HCT116 (cell line): Measurements from ENCODE around the gene CIC. TPM values are rescaled to one million over a fixed set of nuclear protein-coding genes. Genes with fewer than 3 reads are reported as not detected.

ENCODE experiments used
- ATAC-seq: fragments of 200-7000 bp; cut with Tn5 transposase; 2 replicates; pipeline ENCODE4 v1.9.1; 2020; ENCODE audit warnings: mild to moderate bottlenecking, moderate library complexity
- BruUV-seq: library from RNA; stranded (reverse); fragments of 400-500 nt; replicated peaks from 2 replicates; lab custom pipeline; 2021; lab: Mats Ljungman, UMichigan
- CTCF ChIA-PET: fragments of 300-600 bp; sonication (Branson Sonifier 250); formaldehyde crosslinking; loops from one replicate; lab custom pipeline; 2021; ENCODE audit warnings: antibody characterized with exemption; lab: Charles Lee
- POLR2A ChIA-PET: fragments of 300-600, 350-600 bp; sonication (Branson Sonifier 250); formaldehyde crosslinking; loops from one replicate; lab custom pipeline; 2021; ENCODE audit warnings: antibody characterized with exemption; lab: Charles Lee
- RAD21 ChIA-PET, 2 experiments: fragments of 300-600 bp; sonication (Branson Sonifier 250); formaldehyde crosslinking; loops; one replicate each; lab custom pipeline; 2023; ENCODE audit warnings: low total read pairs in 2 of 2; ENCODE audit not compliant: uncharacterized antibody in 2 of 2, unreplicated experiment in 2 of 2, low non-redundant PET in 1 of 2; lab: Charles Lee
- DNase-seq: peaks from one replicate; pipeline ENCODE4 v3.0.0-alpha.2; 2010; ENCODE audit warnings: low read depth, low spot score
- H2AFZ ChIP-seq: fragments of 200-600 bp; shearing (Covaris generic), sonication (generic); 2 replicates; pipeline ENCODE4 v1.6.1; 2017; ENCODE audit warnings: low read depth, mixed run types, mixed read lengths, antibody characterized with exemption, low read length; ENCODE audit not compliant: poor library complexity, severe bottlenecking
- H3K27ac ChIP-seq: 2 replicates; pipeline ENCODE4 v1.5.1; 2012; ENCODE audit warnings: low read depth, low read length
- H3K27me3 ChIP-seq: fragments of 200-600 bp; sonication (generic); 2 replicates; pipeline ENCODE4 v1.6.1; 2016; ENCODE audit warnings: mixed run types, low read length, mixed read lengths; ENCODE audit not compliant: insufficient read depth
- H3K36me3 ChIP-seq, 2 experiments: fragments of 200-500 bp in 1 of 2; fragments of 200-600 bp in 1 of 2; sonication (Bioruptor generic) in 1 of 2; sonication (generic) in 1 of 2; 2 replicates each; pipeline versions ENCODE4 v1.5.1 to v1.6.1; 2014 to 2016; ENCODE audit warnings: low read length in 2 of 2, inconsistent platforms in 1 of 2, mixed read lengths in 1 of 2, mixed run types in 1 of 2; ENCODE audit not compliant: insufficient read depth in 2 of 2, control insufficient read depth in 1 of 2
- H3K4me1 ChIP-seq, 2 experiments: fragments of 200-600 bp in 1 of 2; sonication (generic) in 1 of 2; 2 replicates each; pipeline versions ENCODE4 v1.5.1 to v1.6.1; 2012 to 2017; ENCODE audit warnings: low read length in 2 of 2, inconsistent platforms in 1 of 2, mild to moderate bottlenecking in 1 of 2, mixed read lengths in 1 of 2, mixed run types in 1 of 2, moderate library complexity in 1 of 2; ENCODE audit not compliant: insufficient read depth in 2 of 2, control insufficient read depth in 1 of 2
- H3K4me2 ChIP-seq: fragments of 200-600 bp; sonication (generic); 2 replicates; pipeline ENCODE4 v1.6.1; 2017; ENCODE audit warnings: mixed run types, low read length, mixed read lengths
- H3K4me3 ChIP-seq, 2 experiments: fragments of 200-600 bp in 1 of 2; sonication (generic) in 1 of 2; replicated peaks in 1 of 2; 2 replicates each; pipeline ENCODE4 v1.5.1; 2011 to 2016; ENCODE audit warnings: low read length in 2 of 2, control low read depth in 1 of 2, low read depth in 1 of 2, mild to moderate bottlenecking in 1 of 2, mixed read lengths in 1 of 2, mixed run types in 1 of 2
- H3K79me2 ChIP-seq: fragments of 200-600 bp; sonication (generic); 2 replicates; pipeline ENCODE4 v1.6.1; 2017; ENCODE audit warnings: mild to moderate bottlenecking, mixed run types, low read length, moderate library complexity, mixed read lengths; ENCODE audit not compliant: insufficient read depth
- H3K9ac ChIP-seq: fragments of 200-600 bp; sonication (generic); 2 replicates; pipeline ENCODE4 v1.6.1; 2016; ENCODE audit warnings: low read length, mixed read lengths
- H3K9me2 ChIP-seq: fragments of 200-600 bp; sonication (generic), shearing (Covaris generic); 2 replicates; pipeline ENCODE4 v1.6.1; 2017; ENCODE audit warnings: mixed run types, mild to moderate bottlenecking, moderate library complexity; ENCODE audit not compliant: insufficient read depth
- H3K9me3 ChIP-seq, 2 experiments: fragments of 200-500 bp in 1 of 2; fragments of 200-600 bp in 1 of 2; sonication (Bioruptor generic) in 1 of 2; sonication (generic) in 1 of 2; 2 replicates each; pipeline ENCODE4 v1.6.1; 2014 to 2017; ENCODE audit warnings: low read length in 2 of 2, mixed read lengths in 2 of 2, inconsistent platforms in 1 of 2, low read depth in 1 of 2, mild to moderate bottlenecking in 1 of 2, mixed run types in 1 of 2, moderate library complexity in 1 of 2; ENCODE audit not compliant: control insufficient read depth in 1 of 2, insufficient read depth in 1 of 2
- H4K20me1 ChIP-seq: fragments of 200-600 bp; sonication (generic), shearing (Covaris generic); 2 replicates; pipeline ENCODE4 v1.6.1; 2017; ENCODE audit warnings: mixed run types, mild to moderate bottlenecking, moderate library complexity; ENCODE audit not compliant: insufficient read depth
- ATF3 ChIP-seq: IDR thresholded peaks from 2 replicates; pipeline ENCODE4 v1.6.1; 2012
- CBX3 ChIP-seq: IDR thresholded peaks from 2 replicates; pipeline ENCODE4 v1.6.1; 2012; ENCODE audit warnings: low read depth
- CEBPB ChIP-seq: IDR thresholded peaks from 2 replicates; pipeline ENCODE4 v1.6.1; 2012; ENCODE audit warnings: low read depth
- EZH2 ChIP-seq: fragments of 200-600 bp; sonication (generic); IDR thresholded peaks from 2 replicates; pipeline ENCODE4 v1.6.1; 2017; ENCODE audit warnings: antibody characterized with exemption, mixed run types
- EZH2phosphoT487 ChIP-seq: fragments of 200-600 bp; IDR thresholded peaks from 2 replicates; pipeline ENCODE4 v1.6.1; 2018; ENCODE audit warnings: antibody characterized with exemption, borderline replicate concordance
- FOSL1 ChIP-seq: IDR thresholded peaks from 2 replicates; pipeline ENCODE4 v1.6.1; 2012; ENCODE audit warnings: low read depth
- MAX ChIP-seq: IDR thresholded peaks from 2 replicates; pipeline ENCODE4 v1.6.1; 2012
- POLR2A ChIP-seq: IDR thresholded peaks from 2 replicates; pipeline ENCODE4 v1.7.0; 2011; ENCODE audit warnings: borderline replicate concordance; ENCODE audit not compliant: insufficient read depth, insufficient read length; ENCODE audit errors: extremely low read depth
- POLR2AphosphoS5 ChIP-seq: IDR thresholded peaks from 2 replicates; pipeline ENCODE4 v1.6.1; 2011; ENCODE audit warnings: mild to moderate bottlenecking, low read depth, low read length, moderate library complexity
- RAD21 ChIP-seq: IDR thresholded peaks from 2 replicates; pipeline ENCODE4 v1.6.1; 2012; ENCODE audit warnings: low read depth, mild to moderate bottlenecking
- REST ChIP-seq: IDR thresholded peaks from 2 replicates; pipeline ENCODE4 v1.6.1; 2012; ENCODE audit warnings: low read depth
- SP1 ChIP-seq: IDR thresholded peaks from 2 replicates; pipeline ENCODE4 v1.6.1; 2012; ENCODE audit warnings: low read depth
- SRF ChIP-seq: IDR thresholded peaks from 2 replicates; pipeline ENCODE4 v1.6.1; 2012; ENCODE audit warnings: low read depth
- TCF7L2 ChIP-seq: IDR thresholded peaks from 2 replicates; pipeline ENCODE4 v1.7.0; 2011; ENCODE audit warnings: borderline replicate concordance, inconsistent platforms; ENCODE audit not compliant: insufficient read depth, insufficient read length; ENCODE audit errors: extremely low read depth
- YY1 ChIP-seq: IDR thresholded peaks from 2 replicates; pipeline ENCODE4 v1.6.1; 2011; ENCODE audit warnings: low read length, low read depth, moderate library complexity, mild to moderate bottlenecking; ENCODE audit not compliant: insufficient replicate concordance; ENCODE audit errors: extremely low read depth
- intact Hi-C: fragments of 100-400 bp; cut with micrococcal nuclease; formaldehyde crosslinking; loops from 2 replicates; pipeline ENCODE4 v1.10.0; 2022
- total RNA-seq: library from RNA; stranded (reverse); gene quantifications from one replicate; pipeline ENCODE4 v1.2.1, GENCODE V29; 2021; ENCODE audit not compliant: unreplicated experiment

The CIC gene
- total RNA-seq, 1 experiment from 2014 or later = 52.0 TPM

- ChIA-PET RAD21 (no interaction called here), CTCF (no interaction called here)
- Histone ChIP-seq H3K9ac (no peak overlapping the region), H3K79me2 (peaks cover 48% of the 10 kb centered on the region), H4K20me1 (no peaks in the 10 kb centered on the region), H3K4me3 (no peak overlapping the region), H3K9me2 (no peaks in the 10 kb centered on the region), H3K27me3 (no peaks in the 10 kb centered on the region)
- intact Hi-C loops = no loop called here
- no TSS peak for BruUV-seq
- TF ChIP-seq POLR2A = no peak
- TF ChIP-seq SRF = no peak
- no peak for TF ChIP-seq RAD21
- no peak for TF ChIP-seq CBX3
- TF ChIP-seq ATF3 = no peak
- no peak for TF ChIP-seq CEBPB
- no peak for TF ChIP-seq MAX
- TF ChIP-seq TCF7L2 = no peak
- no peak for TF ChIP-seq SP1
- TF ChIP-seq YY1 = no peak
- TF ChIP-seq EZH2phosphoT487 = no peak
- TF ChIP-seq EZH2 = no peak
- no peak for TF ChIP-seq POLR2AphosphoS5
- no peak for TF ChIP-seq FOSL1
- TF ChIP-seq REST = no peak
- TF ChIP-seq, all 23 proteins: peak for 0
- DNase-seq (no peak), ATAC-seq (no peak)
- no peaks in the 10 kb centered on the region for H3K9me3 ChIP-seq
- H3K4me2 ChIP-seq = no peak overlapping the region
- POLR2A ChIA-PET = no interaction called here
- H3K36me3 ChIP-seq = peaks cover 45 to 49% of the 10 kb centered on the region in 2 experiments; a peak in 3 of 4 replicates
- H3K4me1 ChIP-seq = no peaks in the 10 kb centered on the region
- H2AFZ ChIP-seq = no peak overlapping the region
- H3K27ac ChIP-seq = no peak overlapping the region
These were observed 34.7 kb upstream of the CIC start for GRCh38 chr19:42234364-42234763.
